ENCODE measurements around the gene CD82. TPM values are rescaled to one million over a fixed set of nuclear protein-coding genes. Genes with fewer than 3 reads are reported as not detected.
"Not testable (repeated sequence)": the region's sequence is repeated elsewhere in the genome, so short reads cannot be mapped to it uniquely, and the experiment has no call there.

The CD82 gene
- total RNA-seq, 1 donor from 2014 or later: 770 TPM

- ChIA-PET CTCF (interaction anchor here (2.9 to 3.1 kb wide), 2 partner anchors 18 to 78 kb away, joined by 11 to 27 read pairs; no protein-coding TSS in a partner anchor), POLR2A (interaction anchor here (0.7 kb wide), 1 partner anchor 24 kb away, joined by 5 read pairs; no protein-coding TSS in a partner anchor)
- no peak for TF ChIP-seq CTCF (IDR thresholded peaks at IDR 0.05)
- Mint-ChIP-seq H3K4me3 (no peak overlapping the region), H3K27ac (no peak overlapping the region), H3K9me3 (no peaks in the 10 kb centered on the region), H3K27me3 (peaks cover 23% of the 10 kb centered on the region), H3K36me3 (ENCODE audit: low read depth) (no peaks in the 10 kb centered on the region), H3K4me1 (peaks cover 7% of the 10 kb centered on the region)
- ATAC-seq (ENCODE audit: low read depth): peak; percentile 60
- no peak for DNase-seq
- intact Hi-C loops (cut with micrococcal nuclease): loop anchor here (5.0 kb wide), 2 partner anchors 93 to 347 kb away; partner anchors contain the start of gene TSPAN18
Measured at GRCh38 chr11:44634401-44635281, 69.2 kb downstream of the CD82 start.

DNA sequence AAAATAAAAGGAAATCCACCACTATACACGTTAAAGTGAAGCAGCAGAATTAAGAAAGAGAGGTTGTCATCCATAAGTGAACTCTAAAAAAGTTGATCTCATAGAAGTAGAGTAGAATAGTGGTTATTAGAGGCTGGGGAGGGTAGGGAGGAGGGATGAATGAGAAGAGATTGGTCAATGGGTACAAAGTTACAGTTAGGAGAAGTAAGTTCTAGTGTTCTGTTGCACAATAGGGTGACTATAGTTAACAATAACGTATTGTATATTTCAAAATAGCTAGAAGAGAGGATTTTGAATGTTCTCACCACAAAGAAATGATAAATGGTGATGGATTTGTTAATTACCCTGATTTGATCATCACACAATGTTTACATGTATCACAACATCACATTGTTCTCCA is 72.0 kb downstream of the CD82 start:
- H3K27me3 Mint-ChIP-seq: peaks cover 20% of the 10 kb centered on the region
- H3K36me3 Mint-ChIP-seq (ENCODE audit: low read depth): no peaks in the 10 kb centered on the region
- H3K9me3 Mint-ChIP-seq: peaks cover 7% of the 10 kb centered on the region
- no peak overlapping the region for H3K4me3 Mint-ChIP-seq
- ChIA-PET CTCF (no interaction called here), POLR2A (interaction anchor here (0.7 to 0.8 kb wide), 2 partner anchors 12 to 69 kb away, joined by 4 to 5 read pairs; no protein-coding TSS in a partner anchor)
- TF ChIP-seq CTCF (IDR thresholded peaks at IDR 0.05): no peak
- H3K4me1 Mint-ChIP-seq: peaks cover 7% of the 10 kb centered on the region
- DNase-seq: no peak
- no peak overlapping the region for H3K27ac Mint-ChIP-seq
- intact Hi-C loops (cut with micrococcal nuclease): no loop called here
- no peak for ATAC-seq (ENCODE audit: low read depth)

DNA sequence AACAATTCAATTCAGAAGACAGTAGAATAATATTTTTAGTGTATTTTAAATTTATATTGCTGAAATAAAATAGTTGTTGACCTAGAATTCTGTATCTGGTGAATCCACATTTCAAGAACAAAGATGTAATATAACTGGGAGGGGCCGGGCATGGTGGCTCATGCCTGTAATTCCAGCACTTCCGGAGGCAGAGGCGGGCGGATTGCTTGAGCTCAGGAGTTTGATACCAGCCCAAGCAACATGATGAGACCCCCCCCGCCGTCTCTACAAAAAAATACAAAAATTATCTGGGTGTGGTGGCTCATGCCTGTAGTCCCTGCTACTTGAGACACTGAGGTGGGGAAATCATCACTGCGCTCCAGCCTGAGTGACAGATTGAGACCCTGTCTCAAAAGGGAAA is 72.6 kb downstream of the CD82 start:
- ATAC-seq (ENCODE audit: low read depth) (no peak), DNase-seq (no peak)
- peaks cover 3% of the 10 kb centered on the region for H3K4me1 Mint-ChIP-seq
- POLR2A ChIA-PET: interaction anchor here (0.8 kb wide), 1 partner anchor 12 kb away, joined by 4 read pairs; no protein-coding TSS in a partner anchor
- no peak overlapping the region for H3K4me3 Mint-ChIP-seq
- H3K27me3 Mint-ChIP-seq: peaks cover 20% of the 10 kb centered on the region
- no peak for TF ChIP-seq CTCF (IDR thresholded peaks at IDR 0.05)
- no peaks in the 10 kb centered on the region for H3K36me3 Mint-ChIP-seq (ENCODE audit: low read depth)
- intact Hi-C loops (cut with micrococcal nuclease): no loop called here
- CTCF ChIA-PET: no interaction called here
- no peak overlapping the region for H3K27ac Mint-ChIP-seq
- H3K9me3 Mint-ChIP-seq: peaks cover 11% of the 10 kb centered on the region

DNA sequence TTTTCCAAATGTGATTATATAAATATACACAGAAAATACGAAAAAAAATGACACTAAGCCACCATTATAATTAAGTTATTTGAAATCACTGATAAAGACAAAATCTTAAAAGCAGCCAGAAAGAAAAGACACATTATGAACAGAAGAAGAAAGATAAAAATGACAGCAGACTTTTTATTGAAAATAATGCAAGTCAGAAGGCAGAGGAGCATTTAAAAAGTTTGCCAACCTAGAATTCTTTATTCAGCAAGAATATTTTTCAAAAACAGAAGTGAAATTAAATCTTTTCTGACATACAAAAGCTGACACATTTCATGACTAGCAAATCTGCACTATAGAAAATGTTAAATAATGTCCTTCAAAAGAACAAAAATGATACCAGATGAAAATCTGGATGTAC is 77.8 kb downstream of the CD82 start:
- Mint-ChIP-seq H3K4me1 (no peaks in the 10 kb centered on the region), H3K36me3 (ENCODE audit: low read depth) (peaks cover 3% of the 10 kb centered on the region), H3K27ac (no peak overlapping the region), H3K4me3 (no peak overlapping the region), H3K27me3 (peaks cover 23% of the 10 kb centered on the region), H3K9me3 (peaks cover 29% of the 10 kb centered on the region)
- TF ChIP-seq CTCF (IDR thresholded peaks at IDR 0.05): no peak
- intact Hi-C loops (cut with micrococcal nuclease): no loop called here
- CTCF ChIA-PET: no interaction called here
- POLR2A ChIA-PET: no interaction called here
- no peak for ATAC-seq (ENCODE audit: low read depth)
- no peak for DNase-seq

GRCh38 chr11:44645827-44646226 is 80.4 kb downstream of the CD82 start:
- Mint-ChIP-seq H3K9me3 (peaks cover 28% of the 10 kb centered on the region), H3K27ac (no peak overlapping the region), H3K4me3 (no peak overlapping the region), H3K36me3 (ENCODE audit: low read depth) (peaks cover 3% of the 10 kb centered on the region), H3K27me3 (peaks cover 23% of the 10 kb centered on the region), H3K4me1 (no peaks in the 10 kb centered on the region)
- no peak for TF ChIP-seq CTCF (IDR thresholded peaks at IDR 0.05)
- ChIA-PET CTCF (no interaction called here), POLR2A (no interaction called here)
- ATAC-seq (ENCODE audit: low read depth) (no peak), DNase-seq (no peak)
- intact Hi-C loops (cut with micrococcal nuclease): no loop called here

DNA sequence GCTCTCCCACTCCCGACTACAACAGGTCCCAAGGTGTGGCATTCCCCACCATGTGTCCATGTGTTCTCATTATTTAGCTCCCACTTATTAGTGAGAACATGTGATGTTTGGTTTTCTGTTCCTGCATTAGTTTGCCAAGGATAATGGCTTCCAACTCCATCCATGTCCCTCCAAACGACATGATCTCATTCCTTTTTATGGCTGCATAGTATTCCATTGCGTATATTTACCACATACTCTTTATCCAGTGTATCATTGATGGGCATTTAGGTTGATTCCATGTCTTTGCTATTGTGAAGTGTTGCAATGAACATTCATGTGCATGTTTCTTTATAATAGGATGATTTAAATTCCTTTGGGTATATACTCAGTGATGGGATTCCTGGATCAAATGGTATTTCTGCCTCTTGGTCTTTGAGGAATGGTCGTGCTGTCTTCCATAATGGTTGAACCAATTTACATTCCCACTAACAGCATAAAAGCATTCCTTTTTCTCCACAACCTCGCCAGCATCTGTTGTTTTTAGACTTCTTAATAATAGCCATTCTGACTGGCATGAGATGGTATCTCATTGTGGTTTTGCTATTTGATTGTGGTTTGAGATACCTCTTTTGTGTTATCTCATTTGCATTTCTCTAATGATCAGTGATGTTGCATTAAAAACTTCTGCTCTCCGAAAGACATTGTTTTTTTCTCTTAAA is 81.9 kb downstream of the CD82 start:
- H3K4me3 Mint-ChIP-seq; CTCF ChIA-PET; H3K36me3 Mint-ChIP-seq (ENCODE audit: low read depth); DNase-seq; ATAC-seq (ENCODE audit: low read depth); POLR2A ChIA-PET; intact Hi-C loops (cut with micrococcal nuclease); H3K27ac Mint-ChIP-seq: not testable (repeated sequence)
- peaks cover 23% of the 10 kb centered on the region for H3K27me3 Mint-ChIP-seq
- H3K4me1 Mint-ChIP-seq: peaks cover 13% of the 10 kb centered on the region
- peaks cover 22% of the 10 kb centered on the region for H3K9me3 Mint-ChIP-seq

Measured in activated B cell treated with CpG ODN at 0.5 μM for 24 hours (primary cell).